ENCODE measurements around the gene C7.
"Not testable (repeated sequence)": the region's sequence is repeated elsewhere in the genome, so short reads cannot be mapped to it uniquely, and the experiment has no call there.

C7 gene

GRCh38 chr5:40988746-40989510 is 79.6 kb downstream of the C7 start:
- DNase-seq (ENCODE audit: insufficient read length, low spot score) = no peak
- no peak for FAIRE-seq

- FAIRE-seq (no peak), DNase-seq (ENCODE audit: insufficient read length, low spot score) (no peak)
Observed at GRCh38 chr5:40991168-40991980, 82.1 kb downstream of the C7 start.

- no peak for FAIRE-seq
- DNase-seq (ENCODE audit: insufficient read length, low spot score) = no peak
Observed at GRCh38 chr5:40991981-40992559, 82.8 kb downstream of the C7 start.

- DNase-seq (ENCODE audit: insufficient read length, low spot score) = no peak
- FAIRE-seq = no peak
Observed at GRCh38 chr5:40995801-40996586, 86.7 kb downstream of the C7 start.

- FAIRE-seq = peak; percentile 52
- no peak for DNase-seq (ENCODE audit: insufficient read length, low spot score)
Observed at GRCh38 chr5:40999142-40999541, 89.8 kb downstream of the C7 start.

GRCh38 chr5:40999966-41000365 is 90.7 kb downstream of the C7 start:
- FAIRE-seq (no peak), DNase-seq (ENCODE audit: insufficient read length, low spot score) (no peak)

GRCh38 chr5:41003670-41004376 is 94.5 kb downstream of the C7 start:
- FAIRE-seq (no peak), DNase-seq (ENCODE audit: insufficient read length, low spot score) (no peak)

GRCh38 chr5:41004931-41005330 is 95.6 kb downstream of the C7 start:
- DNase-seq (ENCODE audit: insufficient read length, low spot score) = no peak
- peak; percentile 40 for FAIRE-seq

- FAIRE-seq (peak; percentile 49), DNase-seq (ENCODE audit: insufficient read length, low spot score) (peak; percentile 41)
Observed at GRCh38 chr5:41009232-41009631, 99.9 kb downstream of the C7 start.

- FAIRE-seq (no peak), DNase-seq (ENCODE audit: insufficient read length, low spot score) (no peak)
Observed at GRCh38 chr5:41010572-41010971, 101.3 kb downstream of the C7 start.

- FAIRE-seq = no peak
- no peak for DNase-seq (ENCODE audit: insufficient read length, low spot score)
Observed at GRCh38 chr5:41012318-41012717, 103.0 kb downstream of the C7 start.

- not testable (repeated sequence) for DNase-seq (ENCODE audit: insufficient read length, low spot score); FAIRE-seq
Observed at GRCh38 chr5:41022600-41022999, 113.3 kb downstream of the C7 start.
